Psoas muscle (tissue), 8 donors: ENCODE results near the gene NR2C1. TPM values are rescaled to one million over a fixed set of nuclear protein-coding genes. Genes with fewer than 3 reads are reported as not detected.

Source experiments
- ATAC-seq, 4 donors: fragments of 200-7000 bp; cut with Tn5 transposase; one replicate each; pipeline ENCODE4 v1.9.1; 2020; ENCODE audit warnings: moderate library complexity in 3 of 4, mild to moderate bottlenecking in 2 of 4
- DNase-seq, 2 donors: peaks; one replicate each; pipeline ENCODE4 v3.0.0-alpha.2; 2020
- H3K27ac ChIP-seq: fragments of 200-600 bp; one replicate; pipeline ENCODE4 v1.8.0; 2022
- H3K27me3 ChIP-seq, 3 donors: fragments of 200-600 bp in 1 of 3; one replicate each; pipeline versions ENCODE4 v1.6.1 to v1.8.0; 2013 to 2022; ENCODE audit warnings: low read length in 2 of 3, mild to moderate bottlenecking in 2 of 3, moderate library complexity in 1 of 3; ENCODE audit not compliant: insufficient read depth in 3 of 3
- H3K36me3 ChIP-seq, 2 donors: fragments of 200-600 bp in 1 of 2; one replicate each; pipeline versions ENCODE4 v1.6.1 to v1.8.0; 2013 to 2022; ENCODE audit warnings: low read depth in 1 of 2, mild to moderate bottlenecking in 1 of 2, moderate library complexity in 1 of 2; ENCODE audit not compliant: insufficient read depth in 1 of 2
- H3K4me1 ChIP-seq: fragments of 200-600 bp; one replicate; pipeline ENCODE4 v1.8.0; 2022
- H3K4me3 ChIP-seq: fragments of 200-600 bp; one replicate; pipeline ENCODE4 v1.8.0; 2022; ENCODE audit warnings: mild to moderate bottlenecking
- H3K9me3 ChIP-seq: fragments of 200-600 bp; one replicate; pipeline ENCODE4 v1.8.0; 2022
- CTCF ChIP-seq: fragments of 200-600 bp; IDR thresholded peaks from one replicate; pipeline ENCODE4 v1.8.0; 2022; ENCODE audit warnings: antibody characterized with exemption
- WGBS, 3 donors: extraction: QIAGEN DNeasy Blood & Tissue Kit; methylation state at CpG; one replicate each; pipeline versions ENCODE4 v1.1.6 to v1.1.7; 2013; 5-methylcytosine and 5-hydroxymethylcytosine counted together
- intact Hi-C, 2 donors: fragments of 100-400 bp; cut with DNase I; formaldehyde crosslinking; loops; one replicate each; pipeline versions ENCODE4 v1.11.0 to v1.14.2; 2022
- polyA plus RNA-seq, 3 donors: library from polyadenylated mRNA; stranded (reverse); fragments of 200-250 nt; gene quantifications; one replicate each; pipeline ENCODE4 v1.2.3, GENCODE V29; 2013
- total RNA-seq, 4 donors: library from RNA; stranded (reverse); fragmentation: NEBNext Ultra II Directional in 2 of 4; extraction: Animal tissue kit (Norgen Biotek cat#: 25700) in 2 of 4; gene quantifications; one replicate each; pipeline versions ENCODE4 v1.2.1 to v1.2.4, GENCODE V29; 2021 to 2023
- donor health status: healthy with polysubstance abuse.
- donor health status: DM: no; HTN: no; CAD: no; lungs with moderate emphysema.
- donor health status: Bipolar disorder and iron deficiency.
- donor health status: healthy.
- donor health status: DM: yes; HTN: yes; CAD: no.
- donor health status: DM: no; HTN: no; CAD: no.
- donor health status: DM: no; HTN: no; CAD: no.
- donor health status: DM: yes; HTN: yes; CAD: no.

The NR2C1 gene
- total and polyA plus RNA-seq, 7 donors, result 15.0 to 32.3 (median 20.5) TPM

GRCh38 chr12:94971923-94972322, 101.5 kb downstream of the NR2C1 start:
- TF ChIP-seq CTCF, result no peak
- Histone ChIP-seq H3K27ac (no peak overlapping the region), H3K36me3 (peaks cover 2 to 26% of the 10 kb centered on the region in 2 donors), H3K27me3 (no peaks in the 10 kb centered on the region), H3K4me1 (no peaks in the 10 kb centered on the region), H3K4me3 (no peak overlapping the region), H3K9me3 (no peaks in the 10 kb centered on the region)
- 91 to 93% (median 93%) methylated on average over 2 of the region's 2 CpGs for WGBS, 3 donors
- no peak for DNase-seq
- intact Hi-C loops, result no loop called here
- ATAC-seq, result no peak

GRCh38 chr12:94970560-94970959, 102.9 kb downstream of the NR2C1 start:
- no peak for TF ChIP-seq CTCF
- ATAC-seq (no peak), DNase-seq (no peak)
- Histone ChIP-seq H3K27me3 (no peaks in the 10 kb centered on the region), H3K4me1 (no peaks in the 10 kb centered on the region), H3K27ac (no peak overlapping the region), H3K9me3 (no peaks in the 10 kb centered on the region), H3K36me3 (peaks cover 2 to 26% of the 10 kb centered on the region in 2 donors), H3K4me3 (no peak overlapping the region)
- intact Hi-C loops, result no loop called here
- 99 to 100% (median 100%) methylated on average over 1 of the region's 1 CpG for WGBS, 3 donors

Other genes with a start within 250 kb of the NR2C1 start
- 100 to 1,000 TPM; 189 to 280 (median 220) TPM for gene NDUFA12, start 69.9 kb downstream of the NR2C1 start, total RNA-seq
- 100 to 1,000 TPM; 254 to 389 (median 347) TPM for gene NDUFA12, start 69.9 kb downstream of the NR2C1 start, polyA plus RNA-seq
- 1 to 10 TPM; 2.5 to 7.1 (median 4.4) TPM for gene FGD6, start 143.8 kb upstream of the NR2C1 start, total RNA-seq
- 1 to 10 TPM in 2 of 3 donors, under 1 TPM in 1; 0.96 to 2.8 (median 1.6) TPM for gene FGD6, start 143.8 kb upstream of the NR2C1 start, polyA plus RNA-seq
- gene VEZT, start 144.2 kb upstream of the NR2C1 start, total RNA-seq, result 100 to 1,000 TPM in 2 of 4 donors, 10 to 100 TPM in 2; 74.4 to 121 (median 95.3) TPM
- gene VEZT, start 144.2 kb upstream of the NR2C1 start, polyA plus RNA-seq, result 10 to 100 TPM; 31.6 to 83.2 (median 33.9) TPM